Adrenal gland (tissue), 12 donors: ENCODE data around the gene HPSE2. TPM values are rescaled to one million over a fixed set of nuclear protein-coding genes. Genes with fewer than 3 reads are reported as not detected.
"Not testable (repeated sequence)": the region's sequence is repeated elsewhere in the genome, so short reads cannot be mapped to it uniquely, and the experiment has no call there.

Source experiments
- DNase-seq, 7 donors: peaks; one replicate each; pipeline ENCODE4 v3.0.0-alpha.2; 2019 to 2020
- H3K27ac ChIP-seq, 5 donors: fragments of 200-600 bp; sonication (generic) in 4 of 5; 1 replicate in 3 of 5; 2 replicates in 2 of 5; pipeline versions ENCODE4 v1.5.1 to v1.8.0; 2016 to 2020; ENCODE audit warnings: mild to moderate bottlenecking in 1 of 5
- H3K27me3 ChIP-seq: fragments of 200-600 bp; 2 replicates; pipeline ENCODE4 v1.8.0; 2021
- H3K36me3 ChIP-seq, 2 donors: fragments of 200-600 bp; replicated peaks in 1 of 2; 1 replicate in 1 of 2; 2 replicates in 1 of 2; pipeline versions ENCODE4 v1.5.1 to v1.8.0; 2018 to 2022
- H3K4me1 ChIP-seq, 2 donors: fragments of 200-600 bp; replicated peaks in 1 of 2; 1 replicate in 1 of 2; 2 replicates in 1 of 2; pipeline versions ENCODE4 v1.5.1 to v1.8.0; 2018 to 2021
- H3K4me3 ChIP-seq, 4 donors: fragments of 200-600 bp; sonication (generic) in 3 of 4; one replicate each; pipeline ENCODE4 v1.5.1; 2016 to 2018
- H3K9me3 ChIP-seq, 3 donors: fragments of 200-600 bp; sonication (generic) in 1 of 3; replicated peaks in 1 of 3; 1 replicate in 2 of 3; 2 replicates in 1 of 3; pipeline versions ENCODE4 v1.5.1 to v1.8.0; 2016 to 2021
- CTCF ChIP-seq, 6 experiments: fragments of 450-650 bp in 4 of 6; fragments of 200-600 bp in 2 of 6; sonication (generic) in 1 of 6; IDR thresholded peaks; 1 replicate in 5 of 6; 2 replicates in 1 of 6; pipeline versions ENCODE4 v1.5.1 to v1.8.0; 2016 to 2021; ENCODE audit warnings: antibody characterized with exemption in 6 of 6, mild to moderate bottlenecking in 2 of 6, moderate library complexity in 1 of 6
- POLR2A ChIP-seq, 2 donors: fragments of 450-650 bp; IDR thresholded peaks; one replicate each; pipeline ENCODE4 v1.6.1; 2017; ENCODE audit warnings: antibody characterized with exemption in 2 of 2, mild to moderate bottlenecking in 2 of 2, moderate library complexity in 1 of 2
- WGBS, 4 donors: extraction: QIAGEN DNeasy Blood & Tissue Kit in 2 of 4; methylation state at CpG; one replicate each; pipeline versions ENCODE4 v1.1.5 to v1.1.7; 2013 to 2017; 5-methylcytosine and 5-hydroxymethylcytosine counted together
- intact Hi-C, 2 donors: fragments of 100-400 bp; cut with DNase I; formaldehyde crosslinking; loops; one replicate each; pipeline versions ENCODE4 v1.14.1 to v1.15.0; 2022 to 2023
- polyA plus RNA-seq, 3 donors: library from polyadenylated mRNA; stranded (reverse); fragments of 200-250 nt in 2 of 3; fragments of 350-450 nt in 1 of 3; fragmentation: Illumina TruSeq in 1 of 3; extraction: RNeasy Lipid Tissue Mini Kit (QIAGEN cat#74804) in 1 of 3; gene quantifications; one replicate each; pipeline ENCODE4 v1.2.3, GENCODE V29; 2013 to 2014
- total RNA-seq, 9 donors: library from RNA; depleted of rRNA in 4 of 9; stranded (reverse); fragments of >200 nt in 4 of 9; fragments of 120-200 nt in 1 of 9; fragmentation: NEBNext Ultra II Directional in 1 of 9; extraction: Animal tissue kit (Norgen Biotek cat#: 25700) in 1 of 9; gene quantifications; one replicate each; pipeline versions ENCODE4 v1.1.0 to v1.2.4, GENCODE V29; 2013 to 2023
- donor health status: healthy with polysubstance abuse.
- donor health status: Bipolar disorder and iron deficiency.
- donor health status: DM: yes; HTN: yes; CAD: no.
- donor health status: DM: no; HTN: no; CAD: no.
- donor health status: DM: no; HTN: no; CAD: no.
- donor health status: DM: yes; HTN: yes; CAD: no.

HPSE2 gene
- total and polyA plus RNA-seq, 12 donors = under 0.01 to 0.16 (median 0.10) TPM; not detected in 9

- Histone ChIP-seq H3K36me3 (no peaks in the 10 kb centered on the region), H3K4me3 (no peak overlapping the region), H3K4me1 (no peaks in the 10 kb centered on the region), H3K9me3 (no peaks in the 10 kb centered on the region), H3K27ac (no peak overlapping the region), H3K27me3 (no peaks in the 10 kb centered on the region)
- intact Hi-C loops = no loop called here
- TF ChIP-seq CTCF (IDR thresholded peaks at IDR 0.05) (no peak), POLR2A (IDR thresholded peaks at IDR 0.05) (no peak)
- 71 to 85% (median 75%) methylated on average over 2 of the region's 2 CpGs for WGBS, 4 donors
- DNase-seq = no peak
Measured at GRCh38 chr10:98560565-98560964, 675.1 kb downstream of the HPSE2 start.

GRCh38 chr10:98556061-98556460 lies 679.6 kb downstream of the HPSE2 start:
- H3K27me3 ChIP-seq = no peaks in the 10 kb centered on the region
- intact Hi-C loops = no loop called here
- 48 to 61% (median 57%) methylated on average over 3 of the region's 3 CpGs for WGBS, 4 donors

GRCh38 chr10:98555021-98555619 lies 680.5 kb downstream of the HPSE2 start:
- WGBS, 4 donors = 40 to 49% (median 41%) methylated on average over 7 of the region's 7 CpGs
- no peaks in the 10 kb centered on the region for H3K4me1 ChIP-seq
- DNase-seq = no peak
- H3K27me3 ChIP-seq = no peaks in the 10 kb centered on the region
- intact Hi-C loops = no loop called here
- H3K9me3 ChIP-seq = no peaks in the 10 kb centered on the region
- H3K27ac ChIP-seq = no peak overlapping the region
- no peaks in the 10 kb centered on the region for H3K36me3 ChIP-seq
- H3K4me3 ChIP-seq = no peak overlapping the region
- TF ChIP-seq CTCF (IDR thresholded peaks at IDR 0.05) (no peak), POLR2A (IDR thresholded peaks at IDR 0.05) (no peak)

More at GRCh38 chr10:98556061-98556460, 679.6 kb downstream of the HPSE2 start:
- no peak overlapping the region for H3K27ac ChIP-seq
- H3K36me3 ChIP-seq = no peaks in the 10 kb centered on the region
- TF ChIP-seq POLR2A (IDR thresholded peaks at IDR 0.05) (no peak), CTCF (IDR thresholded peaks at IDR 0.05) (no peak)
- no peaks in the 10 kb centered on the region for H3K4me1 ChIP-seq
- no peaks in the 10 kb centered on the region for H3K9me3 ChIP-seq
- no peak overlapping the region for H3K4me3 ChIP-seq
- no peak for DNase-seq

- intact Hi-C loops, H3K36me3 ChIP-seq, H3K27ac ChIP-seq, DNase-seq, H3K4me3 ChIP-seq, H3K4me1 ChIP-seq, H3K27me3 ChIP-seq, H3K9me3 ChIP-seq: not testable (repeated sequence)
- 65 to 82% (median 70%) methylated on average over 6 to 7 of the region's 7 CpGs; no CpG with 5 or more reads in 1 of the 4 donors for WGBS, 4 donors
Measured at GRCh38 chr10:98541561-98541960, 694.1 kb downstream of the HPSE2 start.

- TF ChIP-seq POLR2A (IDR thresholded peaks at IDR 0.05) (no peak), CTCF (IDR thresholded peaks at IDR 0.05) (no peak)
- Histone ChIP-seq H3K27ac (no peak overlapping the region), H3K9me3 (no peaks in the 10 kb centered on the region), H3K27me3 (no peaks in the 10 kb centered on the region), H3K4me1 (no peaks in the 10 kb centered on the region), H3K36me3 (no peaks in the 10 kb centered on the region), H3K4me3 (no peak overlapping the region)
- no peak for DNase-seq
- intact Hi-C loops = no loop called here
- WGBS, 4 donors = 70 to 82% (median 74%) methylated on average over 1 of the region's 1 CpG
Measured at GRCh38 chr10:98539578-98539977, 696.1 kb downstream of the HPSE2 start.
